Measurements from ENCODE around the gene STIM2. TPM values are rescaled to one million over a fixed set of nuclear protein-coding genes. Genes with fewer than 3 reads are reported as not detected.

The STIM2 gene
- total and polyA plus RNA-seq, 10 of the 15 experiments (the other 5 are each of a cell fraction or from before 2014, with no cell fraction given) = 4.7 to 41.5 (median 16.9) TPM

- no peak overlapping the region for H2AFZ ChIP-seq (ENCODE audit: control insufficient read depth, low read depth, low read length)
- RAD21 ChIA-PET (ENCODE audit: unreplicated experiment) = interaction anchor here (1.2 to 1.5 kb wide), 2 partner anchors 9 to 30 kb away, joined by 3 read pairs; no protein-coding TSS in a partner anchor
- in situ Hi-C loops (cut with MboI) = no loop called here
- CTCF ChIA-PET = interaction anchor here (1.2 to 1.5 kb wide), 3 partner anchors 9 to 101 kb away, joined by 3 to 4 read pairs (median 4); no protein-coding TSS in a partner anchor
- no peaks in the 10 kb centered on the region for H3K27me3 ChIP-seq (replicated peaks in 1 of 2; ENCODE audit: control insufficient read depth in 2 of 2, insufficient read depth in 2 of 2, low read length in 1 of 2)
- H3K36me3 ChIP-seq (ENCODE audit: control insufficient read depth in 2 of 2, insufficient read depth in 2 of 2, low read length in 1 of 2) = no peaks in the 10 kb centered on the region
- SMC1A ChIA-PET (ENCODE audit: uncharacterized antibody, unreplicated experiment) = interaction anchor here (0.8 to 1.5 kb wide), 4 partner anchors 8 to 91 kb away, joined by 3 to 4 read pairs (median 3); no protein-coding TSS in a partner anchor
- no TSS peak for BruUV-seq (replicated peaks)
- no peaks in the 10 kb centered on the region for H4K20me1 ChIP-seq (ENCODE audit: control insufficient read depth, insufficient read depth)
- H3K4me2 ChIP-seq (ENCODE audit: control insufficient read depth, insufficient read depth) = no peak overlapping the region
- POLR2A ChIA-PET = interaction anchor here (0.6 to 1.1 kb wide), 2 partner anchors 92 to 613 kb away, joined by 3 to 4 read pairs; no protein-coding TSS in a partner anchor
- peaks cover 1% of the 10 kb centered on the region; the same call in 2 of the 3 replicates for H3K9me3 ChIP-seq (replicated peaks; ENCODE audit: control insufficient read depth, insufficient read depth, low read length)
- WGBS (ENCODE audit: insufficient coverage, insufficient replicate concordance, low lambda C conversion rate, missing lambda C conversion rate) = 100% methylated on average over 2 of the region's 2 CpGs
- FAIRE-seq = no peak
- no peak overlapping the region for H3K27ac ChIP-seq (ENCODE audit: control insufficient read depth, insufficient read depth)
- H3K4me3 ChIP-seq = no peak overlapping the region
- H3K79me2 ChIP-seq (ENCODE audit: control insufficient read depth, insufficient read depth, low read length) = peaks cover 5% of the 10 kb centered on the region
- H3K9ac ChIP-seq (ENCODE audit: control insufficient read depth, insufficient read depth, low read length) = no peak overlapping the region
- intact Hi-C loops (cut with micrococcal nuclease; ENCODE audit: unreplicated experiment) = no loop called here
- H3K4me1 ChIP-seq (ENCODE audit: control insufficient read depth, insufficient read depth, low read length) = peaks cover 6% of the 10 kb centered on the region; the same call in 1 of the 2 replicates
- no peak for ATAC-seq
- no peak for DNase-seq (ENCODE audit: low read depth, low spot score)
- TF ChIP-seq ETV6 (conservative IDR thresholded peaks at IDR 0.05 in 1 of 2, IDR thresholded peaks at IDR 0.05 in 1 of 2; ENCODE audit: borderline replicate concordance in 1 of 2, low read depth in 1 of 2) (no peak), SMAD5 (IDR thresholded peaks at IDR 0.05; ENCODE audit: low read depth) (no peak), MYC (IDR thresholded peaks at IDR 0.05; ENCODE audit: insufficient read depth, insufficient read length, insufficient replicate concordance, low read length, severe bottlenecking) (no peak), ELK1 (IDR thresholded peaks at IDR 0.05; ENCODE audit: low read depth, low read length) (no peak), NKRF (conservative IDR thresholded peaks at IDR 0.05) (no peak), HDAC6 (IDR thresholded peaks at IDR 0.05; ENCODE audit: unreplicated experiment) (no peak), BCLAF1 (IDR thresholded peaks at IDR 0.05) (no peak), MYB (IDR thresholded peaks at IDR 0.05; ENCODE audit: borderline replicate concordance, low read depth, low read length) (no peak), NR2C1 (IDR thresholded peaks at IDR 0.05) (no peak), NFXL1 (IDR thresholded peaks at IDR 0.05; ENCODE audit: borderline replicate concordance) (no peak), SMAD1 (IDR thresholded peaks at IDR 0.05; ENCODE audit: low read depth, partially characterized antibody) (no peak), MLLT1 (IDR thresholded peaks at IDR 0.05) (no peak), HDAC2 (IDR thresholded peaks at IDR 0.05) (no peak), CHD2 (IDR thresholded peaks at IDR 0.05; ENCODE audit: borderline replicate concordance, low read depth, low read length) (no peak)
Measured at GRCh38 chr4:26893491-26893890, 32.9 kb downstream of the STIM2 start.

Data from GM12878 (cell line).